HFFc6 (cell line): ENCODE results near the gene VWCE. TPM values are rescaled to one million over a fixed set of nuclear protein-coding genes. Genes with fewer than 3 reads are reported as not detected.
"Not testable (repeated sequence)": the region's sequence is repeated elsewhere in the genome, so short reads cannot be mapped to it uniquely, and the experiment has no call there.

Experiments used
- DNase-seq: peaks from one replicate; pipeline ENCODE4 v3.0.0-alpha.2; 2018
- H3K27ac Mint-ChIP-seq: 2 replicates; pipeline ENCODE4 v1.8.0; 2020; ENCODE audit warnings: mild to moderate bottlenecking, mixed read lengths
- H3K27me3 Mint-ChIP-seq: 2 replicates; pipeline ENCODE4 v1.8.0; 2021; ENCODE audit warnings: mild to moderate bottlenecking, moderate library complexity, mixed read lengths; ENCODE audit not compliant: insufficient read depth
- H3K36me3 Mint-ChIP-seq: 2 replicates; pipeline ENCODE4 v1.8.0; 2021; ENCODE audit warnings: low read depth, mixed read lengths
- H3K4me1 Mint-ChIP-seq: 2 replicates; pipeline ENCODE4 v1.8.0; 2020; ENCODE audit warnings: low read depth, mixed read lengths
- H3K4me3 Mint-ChIP-seq: 2 replicates; pipeline ENCODE4 v1.8.0; 2020; ENCODE audit warnings: mild to moderate bottlenecking, moderate library complexity, mixed read lengths
- H3K9me3 Mint-ChIP-seq: 2 replicates; pipeline ENCODE4 v1.8.0; 2020; ENCODE audit warnings: mild to moderate bottlenecking, mixed read lengths
- total RNA-seq, 6 experiments: library from RNA; stranded (reverse); fragmentation: NEBNext Ultra II Directional; extraction: Animal tissue kit (Norgen Biotek cat#: 25700); gene quantifications; 2 replicates in 1 of 6; 3 replicates in 5 of 6; pipeline ENCODE4 v1.2.3, GENCODE V29; 2021

The VWCE gene
- total RNA-seq, 6 experiments from 2014 or later, result 0.47 to 1.5 (median 0.74) TPM

GRCh38 chr11:61213711-61214324 lies 81.3 kb downstream of the VWCE start:
- not testable (repeated sequence) for H3K4me3 Mint-ChIP-seq, H3K36me3 Mint-ChIP-seq, H3K27me3 Mint-ChIP-seq, H3K4me1 Mint-ChIP-seq, H3K9me3 Mint-ChIP-seq, DNase-seq, H3K27ac Mint-ChIP-seq

GRCh38 chr11:61212202-61212601 lies 82.9 kb downstream of the VWCE start:
- DNase-seq, H3K27me3 Mint-ChIP-seq, H3K36me3 Mint-ChIP-seq, H3K4me1 Mint-ChIP-seq, H3K4me3 Mint-ChIP-seq, H3K27ac Mint-ChIP-seq, H3K9me3 Mint-ChIP-seq: not testable (repeated sequence)

GRCh38 chr11:61211327-61211952 lies 83.7 kb downstream of the VWCE start:
- not testable (repeated sequence) for H3K4me1 Mint-ChIP-seq, DNase-seq, H3K9me3 Mint-ChIP-seq, H3K36me3 Mint-ChIP-seq, H3K4me3 Mint-ChIP-seq, H3K27ac Mint-ChIP-seq, H3K27me3 Mint-ChIP-seq

- H3K9me3 Mint-ChIP-seq, H3K27ac Mint-ChIP-seq, H3K36me3 Mint-ChIP-seq: not testable (repeated sequence)
These were observed 84.5 kb downstream of the VWCE start for GRCh38 chr11:61210629-61211028.

More at GRCh38 chr11:61210629-61211028, 84.5 kb downstream of the VWCE start:
- H3K4me1 Mint-ChIP-seq, H3K4me3 Mint-ChIP-seq, H3K27me3 Mint-ChIP-seq, DNase-seq: not testable (repeated sequence)

Other genes with a start within 250 kb of the VWCE start
- not detected for gene CD5, start 192.8 kb downstream of the VWCE start, total RNA-seq
- 10 to 100 TPM; 14.6 to 17.0 (median 16.0) TPM for gene VPS37C, start 133.9 kb downstream of the VWCE start, total RNA-seq
- under 1 TPM in 5 of 6 experiments, not detected in 1; 0.21 to 0.37 (median 0.24) TPM for gene PGA3, start 91.8 kb downstream of the VWCE start, total RNA-seq
- gene PGA4, start 73.0 kb downstream of the VWCE start, total RNA-seq, result not detected
- not detected for gene PGA5, start 54.1 kb downstream of the VWCE start, total RNA-seq
- 100 to 1,000 TPM; 241 to 285 (median 267) TPM for gene DDB1, start 37.8 kb upstream of the VWCE start, total RNA-seq
- gene TKFC, start 37.9 kb upstream of the VWCE start, total RNA-seq, result 10 to 100 TPM; 27.3 to 43.0 (median 31.8) TPM
- gene CYB561A3, start 66.6 kb upstream of the VWCE start, total RNA-seq, result 10 to 100 TPM; 38.7 to 52.8 (median 46.7) TPM
- 10 to 100 TPM; 49.0 to 63.1 (median 58.0) TPM for gene TMEM138, start 67.1 kb upstream of the VWCE start, total RNA-seq
- 1 to 10 TPM; 5.9 to 9.5 (median 8.3) TPM for gene TMEM216, start 97.3 kb upstream of the VWCE start, total RNA-seq
- gene CPSF7, start 134.7 kb upstream of the VWCE start, total RNA-seq, result 10 to 100 TPM; 56.9 to 72.4 (median 64.8) TPM
- 10 to 100 TPM; 33.9 to 43.0 (median 38.3) TPM for gene SDHAF2, start 134.8 kb upstream of the VWCE start, total RNA-seq
- gene LRRC10B, start 213.4 kb upstream of the VWCE start, total RNA-seq, result not detected